Stomach (tissue), 9 donors: ENCODE data around the gene CORT. TPM values are rescaled to one million over a fixed set of nuclear protein-coding genes. Genes with fewer than 3 reads are reported as not detected.
A peak's percentile ranks its signal among the peaks of the same experiment; 100 is the strongest.

Source experiments
- DNase-seq, 2 donors: peaks; one replicate each; pipeline versions ENCODE4 v3.0.0 to v3.0.0-alpha.2; 2013 to 2019
- H3K27ac ChIP-seq, 5 donors: fragments of 200-600 bp in 4 of 5; sonication (generic) in 4 of 5; one replicate each; pipeline ENCODE4 v1.5.1; 2013 to 2019; ENCODE audit warnings: mild to moderate bottlenecking in 1 of 5, moderate library complexity in 1 of 5
- H3K27me3 ChIP-seq, 3 donors: fragments of 200-600 bp; sonication (generic); one replicate each; pipeline ENCODE4 v1.5.1; 2017 to 2019; ENCODE audit warnings: mixed run types in 1 of 3
- H3K36me3 ChIP-seq, 4 donors: fragments of 200-600 bp; sonication (generic); 1 replicate in 3 of 4; 2 replicates in 1 of 4; pipeline ENCODE4 v1.5.1; 2016 to 2019
- H3K4me1 ChIP-seq, 4 donors: fragments of 200-600 bp; sonication (generic); one replicate each; pipeline ENCODE4 v1.5.1; 2016 to 2019
- H3K4me3 ChIP-seq, 4 donors: fragments of 200-600 bp; sonication (generic) in 3 of 4; one replicate each; pipeline ENCODE4 v1.5.1; 2016 to 2019; ENCODE audit warnings: mild to moderate bottlenecking in 1 of 4
- H3K9me3 ChIP-seq, 4 donors: fragments of 200-600 bp; sonication (generic); one replicate each; pipeline ENCODE4 v1.5.1; 2016 to 2019
- EP300 ChIP-seq: sonication (generic); formaldehyde crosslinking; IDR thresholded peaks from one replicate; pipeline ENCODE4 v1.6.1; 2017; ENCODE audit warnings: antibody characterized with exemption
- POLR2A ChIP-seq, 4 donors: fragments of 450-650 bp; IDR thresholded peaks; one replicate each; pipeline ENCODE4 v1.6.1; 2016; ENCODE audit warnings: antibody characterized with exemption in 4 of 4, control low read depth in 2 of 4, mild to moderate bottlenecking in 1 of 4, moderate library complexity in 1 of 4
- POLR2AphosphoS5 ChIP-seq, 3 donors: sonication (generic); formaldehyde crosslinking; IDR thresholded peaks; one replicate each; pipeline ENCODE4 v1.6.1; 2016; ENCODE audit warnings: antibody characterized with exemption in 3 of 3
- WGBS, 5 donors: extraction: QIAGEN DNeasy Blood & Tissue Kit in 3 of 5; methylation state at CpG; one replicate each; pipeline versions ENCODE4 v1.1.5 to v1.1.7; 2013 to 2018; 5-methylcytosine and 5-hydroxymethylcytosine counted together
- intact Hi-C: fragments of 100-400 bp; cut with DNase I; formaldehyde crosslinking; loops from one replicate; pipeline ENCODE4 v1.15.1; 2023; ENCODE audit warnings: low total_unique reads
- polyA plus RNA-seq, 3 donors: library from polyadenylated mRNA; stranded (reverse); fragments of 200-250 nt; gene quantifications; one replicate each; pipeline ENCODE4 v1.2.3, GENCODE V29; 2013
- total RNA-seq, 5 donors: library from RNA; depleted of rRNA; stranded (reverse); fragments of >200 nt; gene quantifications; one replicate each; pipeline versions ENCODE4 v1.1.0 to v1.2.3, GENCODE V29; 2014 to 2016
- TF ChIP-seq, protein P1 (sequence below), 7 experiments: fragments of 450-650 bp in 4 of 7; fragments of 200-600 bp in 3 of 7; sonication (generic) in 3 of 7; IDR thresholded peaks; one replicate each; pipeline ENCODE4 v1.5.1; 2016 to 2019; ENCODE audit warnings: antibody characterized with exemption in 7 of 7, control low read depth in 2 of 7, mild to moderate bottlenecking in 1 of 7
- donor health status: healthy with polysubstance abuse.
- donor health status: Bipolar disorder and iron deficiency.
- donor health status: healthy.

The CORT gene
- total and polyA plus RNA-seq, 8 donors, result 0.40 to 4.0 (median 1.7) TPM; not detected in 4

DNA sequence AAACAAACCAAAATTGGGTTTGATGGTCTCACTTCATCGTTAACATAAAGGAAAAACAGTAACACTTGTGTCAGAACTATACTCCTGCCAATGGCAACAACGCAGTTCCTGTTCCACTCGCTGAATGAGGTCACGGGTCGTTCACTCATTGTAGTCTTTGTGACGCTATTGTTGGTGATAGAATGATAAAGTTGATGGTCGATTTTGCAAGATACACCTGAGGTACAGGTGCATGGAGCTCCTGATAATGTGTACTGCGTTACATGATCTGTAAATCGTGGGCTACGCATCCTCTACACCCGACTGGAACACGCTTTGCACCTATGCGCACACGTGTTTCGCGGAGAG lies 20.0 kb upstream of the CORT start:
- peak overlapping the region; percentile 16 to 85 (median 78) for H3K27ac ChIP-seq
- peaks cover 13 to 41% (median 27%) of the 10 kb centered on the region in 4 donors for H3K4me1 ChIP-seq
- 7 to 20% (median 13%) methylated on average over 8 to 16 of the region's 16 CpGs for WGBS, 5 donors
- intact Hi-C loops, result loop anchor here (5.0 to 10.0 kb wide), 2 partner anchors 53 to 65 kb away; no protein-coding TSS in a partner anchor
- H3K9me3 ChIP-seq, result no peaks in the 10 kb centered on the region
- H3K27me3 ChIP-seq, result no peaks in the 10 kb centered on the region
- DNase-seq, result peak in 1 of 2 donors; percentile 62
- TF ChIP-seq, protein P1, sequence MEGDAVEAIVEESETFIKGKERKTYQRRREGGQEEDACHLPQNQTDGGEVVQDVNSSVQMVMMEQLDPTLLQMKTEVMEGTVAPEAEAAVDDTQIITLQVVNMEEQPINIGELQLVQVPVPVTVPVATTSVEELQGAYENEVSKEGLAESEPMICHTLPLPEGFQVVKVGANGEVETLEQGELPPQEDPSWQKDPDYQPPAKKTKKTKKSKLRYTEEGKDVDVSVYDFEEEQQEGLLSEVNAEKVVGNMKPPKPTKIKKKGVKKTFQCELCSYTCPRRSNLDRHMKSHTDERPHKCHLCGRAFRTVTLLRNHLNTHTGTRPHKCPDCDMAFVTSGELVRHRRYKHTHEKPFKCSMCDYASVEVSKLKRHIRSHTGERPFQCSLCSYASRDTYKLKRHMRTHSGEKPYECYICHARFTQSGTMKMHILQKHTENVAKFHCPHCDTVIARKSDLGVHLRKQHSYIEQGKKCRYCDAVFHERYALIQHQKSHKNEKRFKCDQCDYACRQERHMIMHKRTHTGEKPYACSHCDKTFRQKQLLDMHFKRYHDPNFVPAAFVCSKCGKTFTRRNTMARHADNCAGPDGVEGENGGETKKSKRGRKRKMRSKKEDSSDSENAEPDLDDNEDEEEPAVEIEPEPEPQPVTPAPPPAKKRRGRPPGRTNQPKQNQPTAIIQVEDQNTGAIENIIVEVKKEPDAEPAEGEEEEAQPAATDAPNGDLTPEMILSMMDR (IDR thresholded peaks at IDR 0.05), result no peak
- TF ChIP-seq EP300, result no peak
- TF ChIP-seq POLR2A (IDR thresholded peaks at IDR 0.05), result no peak
- no peak for TF ChIP-seq POLR2AphosphoS5 (IDR thresholded peaks at IDR 0.05)
- peaks cover 0 to under 1% (median under 1%) of the 10 kb centered on the region in 4 donors for H3K36me3 ChIP-seq
- peak overlapping the region; percentile 76 to 92 (median 86) for H3K4me3 ChIP-seq

DNA sequence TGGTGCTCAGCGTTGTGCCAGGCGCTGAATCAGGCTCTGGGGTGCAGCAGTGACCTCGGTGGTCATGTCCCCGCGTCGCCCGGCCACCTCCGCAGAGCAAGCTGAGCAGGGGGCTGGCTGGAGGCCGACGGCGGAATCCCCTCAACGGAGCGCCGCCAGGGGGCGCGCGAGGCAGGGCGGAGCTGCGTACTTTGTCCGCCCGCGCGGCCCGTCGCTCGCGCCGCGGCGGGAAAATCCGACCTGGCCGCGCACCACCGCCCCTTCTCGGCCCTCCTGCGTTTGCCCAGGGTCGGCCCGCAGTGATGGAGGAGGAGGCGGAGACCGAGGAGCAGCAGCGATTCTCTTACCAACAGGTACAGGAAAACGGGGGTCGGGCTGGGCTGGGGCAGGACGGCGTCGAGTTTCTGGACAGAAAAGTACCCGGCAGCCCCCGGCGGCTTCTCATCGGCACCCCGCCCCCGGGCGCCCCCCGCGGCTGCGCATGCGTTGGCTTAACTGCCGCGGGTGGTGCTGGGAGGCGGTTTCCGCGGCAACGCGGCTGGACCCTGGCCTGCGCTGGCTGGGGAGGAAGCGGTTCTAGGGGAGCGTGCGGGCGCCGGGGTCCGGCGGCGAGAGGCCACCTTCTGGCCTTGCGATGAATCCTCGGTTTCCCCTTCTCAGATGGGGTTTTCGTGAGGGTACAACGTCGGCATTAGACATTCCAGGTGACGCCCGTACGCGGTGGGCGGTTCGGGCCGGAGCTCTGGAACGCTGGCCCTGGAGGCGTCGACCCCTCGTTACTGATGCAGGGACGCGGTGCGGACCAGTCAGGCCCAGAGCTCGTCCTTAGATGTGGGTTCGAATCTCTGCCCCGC lies 19.4 kb upstream of the CORT start, which contains the start of gene CENPS:
CENPS (plus strand) TSS at position 218 of the 854 bp plus-strand sequence; CDS start at position 303, 85 bp downstream.
- Histone ChIP-seq H3K27me3 (no peaks in the 10 kb centered on the region), H3K4me3 (peak within 1 kb of the TSS; percentile 76 to 92 (median 86)), H3K4me1 (peaks cover 13 to 41% (median 27%) of the 10 kb centered on the region in 4 donors), H3K27ac (peak within 1 kb of the TSS; percentile 70 to 85 (median 80)), H3K36me3 (peaks cover 0 to 5% (median 3%) of the 10 kb centered on the region in 4 donors), H3K9me3 (no peaks in the 10 kb centered on the region)
- TF ChIP-seq POLR2AphosphoS5 (IDR thresholded peaks at IDR 0.05), result peak in 2 of 3 donors; percentile 43 to 65
- no peak for TF ChIP-seq EP300
- TF ChIP-seq, protein P1 (IDR thresholded peaks at IDR 0.05), result peak in 6 of 7 experiments; percentile 67 to 99 (median 94)
- peak in 1 of 4 donors; percentile 9 for TF ChIP-seq POLR2A (IDR thresholded peaks at IDR 0.05)
- DNase-seq, result peak; percentile 95 to 96
- intact Hi-C loops, result loop anchor here (10.0 kb wide), 1 partner anchor 64 kb away; no protein-coding TSS in a partner anchor
- WGBS, 5 donors, result 0% methylated on average over 35 to 95 of the region's 95 CpGs

DNA sequence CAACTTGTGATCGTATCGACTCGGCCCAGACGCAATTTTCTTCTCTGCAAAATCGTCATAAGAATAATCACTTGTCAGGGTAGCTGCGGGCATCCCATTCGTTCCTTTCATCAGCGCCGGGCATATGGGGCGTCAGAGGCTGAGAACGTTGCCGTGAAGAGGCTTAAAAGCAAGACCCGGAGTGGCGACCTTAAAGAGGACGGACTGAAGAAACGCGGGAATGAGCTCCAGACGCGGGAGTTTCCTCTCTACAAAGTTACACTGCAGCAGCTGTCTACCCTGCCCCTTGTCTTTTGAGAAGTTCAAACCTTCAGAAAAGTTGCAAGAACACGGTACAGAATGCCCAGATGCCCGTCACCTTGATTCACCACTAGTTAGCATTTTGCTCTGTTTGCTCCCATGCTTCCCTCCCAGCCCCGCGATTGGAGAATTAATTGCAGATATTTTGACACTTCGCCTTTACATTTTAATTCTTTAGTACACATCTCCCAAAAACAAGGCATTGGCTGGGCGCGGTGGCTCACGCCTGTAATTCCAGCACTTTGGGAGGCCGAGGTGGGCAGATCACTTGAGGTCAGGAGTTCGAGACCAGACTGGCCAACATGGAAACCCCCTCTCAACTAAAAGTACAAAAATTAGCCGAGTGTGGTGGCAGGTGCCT lies 18.6 kb upstream of the CORT start:
- no peaks in the 10 kb centered on the region for H3K9me3 ChIP-seq
- H3K4me1 ChIP-seq, result peaks cover 13 to 41% (median 27%) of the 10 kb centered on the region in 4 donors
- H3K4me3 ChIP-seq, result peak overlapping the region; percentile 76 to 92 (median 86)
- WGBS, 5 donors, result 19 to 25% (median 20%) methylated on average over 28 to 30 of the region's 30 CpGs
- H3K27me3 ChIP-seq, result no peaks in the 10 kb centered on the region
- intact Hi-C loops, result loop anchor here (10.0 kb wide), 1 partner anchor 64 kb away; no protein-coding TSS in a partner anchor
- peaks cover 0 to 5% (median 3%) of the 10 kb centered on the region in 4 donors for H3K36me3 ChIP-seq
- TF ChIP-seq, protein P1 (IDR thresholded peaks at IDR 0.05), result no peak
- TF ChIP-seq POLR2A (IDR thresholded peaks at IDR 0.05) (no peak), POLR2AphosphoS5 (IDR thresholded peaks at IDR 0.05) (no peak), EP300 (no peak)
- H3K27ac ChIP-seq, result peak overlapping the region in 4 of 5 donors; percentile 70 to 85 (median 81)
- no peak for DNase-seq
